Skeletal muscle tissue (tissue), 4 donors: Measurements from ENCODE around the gene CYGB. TPM values are rescaled to one million over a fixed set of nuclear protein-coding genes. Genes with fewer than 3 reads are reported as not detected.

Experiments
- H3K27ac ChIP-seq: one replicate; pipeline ENCODE4 v1.7.0; 2013; ENCODE audit warnings: mild to moderate bottlenecking, low read depth, low read length, inconsistent platforms
- H3K27me3 ChIP-seq, 3 donors: one replicate each; pipeline ENCODE4 v1.7.0; 2013; ENCODE audit warnings: low read length in 3 of 3; ENCODE audit not compliant: control insufficient read depth in 3 of 3, insufficient read depth in 3 of 3
- H3K36me3 ChIP-seq, 3 donors: one replicate each; pipeline ENCODE4 v1.7.0; 2013; ENCODE audit warnings: low read length in 3 of 3; ENCODE audit not compliant: control insufficient read depth in 3 of 3, insufficient read depth in 3 of 3
- H3K4me1 ChIP-seq, 3 donors: one replicate each; pipeline ENCODE4 v1.7.0; 2013; ENCODE audit warnings: low read length in 3 of 3, mild to moderate bottlenecking in 3 of 3; ENCODE audit not compliant: control insufficient read depth in 3 of 3, insufficient read depth in 3 of 3
- H3K4me3 ChIP-seq, 3 donors: one replicate each; pipeline ENCODE4 v1.7.0; 2013; ENCODE audit warnings: low read length in 3 of 3
- H3K9ac ChIP-seq, 3 donors: one replicate each; pipeline ENCODE4 v1.7.0; 2013; ENCODE audit warnings: low read length in 3 of 3, mild to moderate bottlenecking in 3 of 3, moderate library complexity in 2 of 3, low read depth in 1 of 3
- H3K9me3 ChIP-seq, 3 donors: one replicate each; pipeline ENCODE4 v1.7.0; 2013; ENCODE audit warnings: low read length in 3 of 3; ENCODE audit not compliant: control insufficient read depth in 3 of 3
- total RNA-seq: library from RNA; depleted of rRNA; stranded (reverse); fragments of >200 nt; gene quantifications from one replicate; pipeline ENCODE4 v1.2.3, GENCODE V29; 2014
- donor health status: Osteomylitis.

Gene CYGB
- total RNA-seq, 1 donor from 2014 or later, result 8.9 TPM

- Histone ChIP-seq H3K36me3 (no peaks in the 10 kb centered on the region), H3K4me3 (no peak overlapping the region), H3K4me1 (peaks cover 25 to 43% (median 33%) of the 10 kb centered on the region in 3 donors), H3K9me3 (no peaks in the 10 kb centered on the region), H3K27ac (peak overlapping the region; percentile 66), H3K27me3 (no peaks in the 10 kb centered on the region), H3K9ac (peak overlapping the region; percentile 1 to 32 (median 2))
Observed at GRCh38 chr17:76553178-76553908, 15.8 kb upstream of the CYGB start.

GRCh38 chr17:76551685-76552084 is 14.2 kb upstream of the CYGB start:
- no peaks in the 10 kb centered on the region for H3K27me3 ChIP-seq
- no peak overlapping the region for H3K4me3 ChIP-seq
- no peak overlapping the region for H3K9ac ChIP-seq
- no peaks in the 10 kb centered on the region for H3K36me3 ChIP-seq
- no peak overlapping the region for H3K27ac ChIP-seq
- H3K9me3 ChIP-seq, result no peaks in the 10 kb centered on the region
- peaks cover 31 to 45% (median 43%) of the 10 kb centered on the region in 3 donors for H3K4me1 ChIP-seq

DNA sequence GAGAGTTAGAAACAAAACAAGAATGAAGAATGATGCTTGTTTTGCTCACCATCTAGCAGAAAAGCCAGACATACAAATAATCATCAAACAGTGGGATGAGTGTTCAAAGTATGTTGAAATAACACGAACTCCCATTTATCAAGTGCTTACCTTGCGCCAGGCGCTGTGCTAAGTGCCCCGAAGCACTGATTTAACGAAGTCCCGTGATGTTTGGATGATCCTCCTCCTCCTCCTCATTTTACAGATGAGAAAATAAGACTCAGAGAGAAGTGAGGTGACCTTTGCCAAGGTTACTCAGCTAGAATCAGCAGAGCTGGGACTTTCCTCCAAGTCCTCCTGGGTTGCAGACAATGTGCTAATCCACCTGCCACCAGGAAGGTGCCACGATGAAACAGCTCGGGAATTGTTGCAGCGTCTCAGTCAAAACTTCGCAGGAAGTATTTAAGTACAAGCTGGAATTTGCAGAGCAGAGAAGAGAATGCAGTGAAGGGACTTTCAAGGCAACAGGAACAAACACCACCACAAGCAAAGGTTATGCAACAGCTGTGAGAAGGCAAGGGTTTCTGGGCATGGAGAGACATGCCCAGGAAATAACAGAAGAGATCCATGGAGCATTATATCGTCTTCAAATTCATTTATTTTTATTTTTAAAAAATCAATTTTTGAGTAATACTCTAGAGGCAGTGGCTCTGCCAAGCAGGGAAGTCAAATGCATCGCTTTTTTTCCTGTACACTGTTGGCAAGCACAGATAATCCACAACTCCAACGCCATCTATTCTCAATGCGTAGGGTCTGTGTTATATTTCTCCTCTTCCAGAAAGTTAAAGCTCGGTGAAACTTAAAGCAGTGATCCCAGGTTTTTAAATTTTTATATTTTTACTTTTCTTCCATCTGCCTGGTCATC is 13.5 kb upstream of the CYGB start:
- H3K4me3 ChIP-seq, result no peak overlapping the region
- H3K27ac ChIP-seq, result no peak overlapping the region
- no peaks in the 10 kb centered on the region for H3K36me3 ChIP-seq
- H3K4me1 ChIP-seq, result peaks cover 35 to 49% (median 48%) of the 10 kb centered on the region in 3 donors
- H3K27me3 ChIP-seq, result no peaks in the 10 kb centered on the region
- H3K9ac ChIP-seq, result no peak overlapping the region
- no peaks in the 10 kb centered on the region for H3K9me3 ChIP-seq

GRCh38 chr17:76549539-76549938 is 12.0 kb upstream of the CYGB start:
- Histone ChIP-seq H3K27me3 (no peaks in the 10 kb centered on the region), H3K9ac (no peak overlapping the region), H3K27ac (no peak overlapping the region), H3K4me1 (peaks cover 40 to 61% (median 61%) of the 10 kb centered on the region in 3 donors), H3K4me3 (no peak overlapping the region), H3K9me3 (no peaks in the 10 kb centered on the region), H3K36me3 (no peaks in the 10 kb centered on the region)

DNA sequence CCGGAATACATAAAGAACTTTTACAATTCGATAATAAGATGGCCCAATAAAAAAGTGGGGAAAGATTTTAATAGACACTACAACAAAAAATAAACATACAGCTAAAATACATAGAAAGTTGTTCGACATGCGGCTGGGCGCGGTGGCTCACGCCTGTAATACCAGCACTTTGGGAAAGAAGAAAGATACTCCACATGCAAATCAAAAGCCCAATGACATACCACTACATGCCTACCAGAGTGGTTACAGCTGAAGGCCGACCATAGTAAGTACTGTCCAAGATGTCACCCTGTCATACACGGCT is 11.7 kb upstream of the CYGB start:
- H3K27me3 ChIP-seq, result no peaks in the 10 kb centered on the region

DNA sequence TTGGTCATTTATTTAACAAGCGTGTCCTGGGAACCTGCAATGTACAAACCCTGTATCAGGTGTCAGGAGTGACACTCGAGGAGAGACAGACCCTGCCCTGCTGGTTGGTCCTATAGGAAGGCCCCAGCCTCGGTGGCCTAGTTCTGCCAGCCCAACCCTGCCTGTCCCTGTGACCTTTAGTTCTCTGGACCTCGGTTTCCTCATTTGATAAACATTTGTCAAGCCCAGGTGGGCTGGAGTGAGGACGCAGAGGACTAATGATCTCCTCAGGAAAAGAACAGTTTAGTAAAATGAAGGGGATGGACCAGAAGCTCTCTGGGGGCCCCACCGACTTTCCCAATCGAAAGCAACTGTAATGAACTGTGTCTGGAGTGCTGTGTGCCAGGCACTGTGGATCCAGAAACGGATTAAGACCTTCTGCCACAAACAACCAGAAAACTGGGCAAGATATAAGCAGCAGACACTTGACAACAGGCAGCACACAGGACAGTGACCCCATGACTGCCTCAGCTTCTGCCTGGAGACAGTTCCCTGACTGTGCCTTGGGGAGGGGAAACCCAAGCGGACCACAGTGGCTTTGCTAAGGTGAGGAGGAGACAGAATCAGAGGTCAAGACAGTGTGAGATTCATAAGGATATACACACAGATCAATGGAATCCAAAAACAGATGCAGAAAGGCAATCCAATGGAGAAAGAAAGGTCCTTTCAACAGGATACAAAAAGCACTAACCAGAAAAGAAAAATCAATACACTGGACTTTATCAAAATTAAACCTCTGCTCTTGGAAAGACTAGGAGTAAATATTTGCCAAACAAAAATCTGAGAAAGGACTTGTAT is 11.1 kb upstream of the CYGB start:
- peak overlapping the region; percentile 42 for H3K27ac ChIP-seq
- H3K9me3 ChIP-seq, result no peaks in the 10 kb centered on the region
- H3K4me1 ChIP-seq, result peaks cover 46 to 61% (median 61%) of the 10 kb centered on the region in 3 donors
- peak overlapping the region; percentile 33 to 61 (median 40) for H3K9ac ChIP-seq
- no peak overlapping the region for H3K4me3 ChIP-seq
- no peaks in the 10 kb centered on the region for H3K36me3 ChIP-seq
- no peaks in the 10 kb centered on the region for H3K27me3 ChIP-seq

More for the DNA sequence above, 11.7 kb upstream of the CYGB start:
- Histone ChIP-seq H3K4me1 (peaks cover 41 to 61% (median 61%) of the 10 kb centered on the region in 3 donors), H3K9me3 (no peaks in the 10 kb centered on the region), H3K27ac (no peak overlapping the region), H3K36me3 (no peaks in the 10 kb centered on the region), H3K4me3 (no peak overlapping the region), H3K9ac (no peak overlapping the region)

GRCh38 chr17:76547642-76548202 is 10.2 kb upstream of the CYGB start:
- H3K4me1 ChIP-seq, result peaks cover 55 to 68% (median 63%) of the 10 kb centered on the region in 3 donors
- H3K36me3 ChIP-seq, result no peaks in the 10 kb centered on the region
- H3K27me3 ChIP-seq, result no peaks in the 10 kb centered on the region
- H3K4me3 ChIP-seq, result no peak overlapping the region
- no peak overlapping the region for H3K27ac ChIP-seq
- peak overlapping the region in 1 of 3 donors; percentile 42 for H3K9ac ChIP-seq
- no peaks in the 10 kb centered on the region for H3K9me3 ChIP-seq

- Histone ChIP-seq H3K27me3 (no peaks in the 10 kb centered on the region), H3K9ac (peak overlapping the region in 2 of 3 donors; percentile 42 to 45), H3K4me3 (no peak overlapping the region), H3K4me1 (peaks cover 57 to 70% (median 68%) of the 10 kb centered on the region in 3 donors), H3K27ac (peak overlapping the region; percentile 7), H3K36me3 (no peaks in the 10 kb centered on the region), H3K9me3 (no peaks in the 10 kb centered on the region)
Observed at GRCh38 chr17:76547183-76547641, 9.7 kb upstream of the CYGB start.

DNA sequence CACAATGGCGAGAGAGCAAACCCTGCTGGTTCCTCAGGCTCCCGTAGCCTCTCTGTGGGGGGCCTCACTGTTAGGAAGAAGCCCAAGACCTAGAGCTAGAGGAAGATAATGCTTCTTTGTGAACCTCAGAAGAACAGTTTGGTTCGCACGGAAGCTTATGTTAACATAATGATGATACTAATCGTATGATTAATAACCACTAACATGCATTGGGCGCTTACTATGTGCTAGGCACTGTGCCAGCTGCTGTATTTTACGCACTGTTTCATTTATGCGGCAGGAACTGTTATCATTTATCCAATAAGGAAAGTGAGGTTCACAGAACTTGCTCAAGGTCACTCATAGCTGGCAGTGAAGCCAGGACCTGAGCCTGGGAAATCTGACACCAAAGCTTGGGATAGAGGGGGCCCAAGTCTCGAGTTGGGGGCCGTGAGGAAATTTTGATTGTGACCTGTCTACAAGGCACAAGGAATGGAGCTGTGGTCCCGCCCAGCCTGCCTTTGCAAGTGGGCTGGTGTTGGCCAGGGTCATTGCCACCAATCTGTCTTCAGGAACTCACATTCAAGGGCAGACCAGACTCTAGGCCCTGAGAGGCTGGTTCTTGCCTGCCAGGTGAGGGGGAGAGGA is 9.2 kb upstream of the CYGB start:
- Histone ChIP-seq H3K4me1 (peaks cover 57 to 70% (median 68%) of the 10 kb centered on the region in 3 donors), H3K36me3 (no peaks in the 10 kb centered on the region), H3K27ac (peak overlapping the region; percentile 7), H3K9me3 (no peaks in the 10 kb centered on the region), H3K4me3 (no peak overlapping the region), H3K27me3 (no peaks in the 10 kb centered on the region), H3K9ac (peak overlapping the region in 1 of 3 donors; percentile 45)
